ENCODE data around the gene EFR3B.
"Not testable (repeated sequence)": the region's sequence is repeated elsewhere in the genome, so short reads cannot be mapped to it uniquely, and the experiment has no call there.

EFR3B gene, protein sequence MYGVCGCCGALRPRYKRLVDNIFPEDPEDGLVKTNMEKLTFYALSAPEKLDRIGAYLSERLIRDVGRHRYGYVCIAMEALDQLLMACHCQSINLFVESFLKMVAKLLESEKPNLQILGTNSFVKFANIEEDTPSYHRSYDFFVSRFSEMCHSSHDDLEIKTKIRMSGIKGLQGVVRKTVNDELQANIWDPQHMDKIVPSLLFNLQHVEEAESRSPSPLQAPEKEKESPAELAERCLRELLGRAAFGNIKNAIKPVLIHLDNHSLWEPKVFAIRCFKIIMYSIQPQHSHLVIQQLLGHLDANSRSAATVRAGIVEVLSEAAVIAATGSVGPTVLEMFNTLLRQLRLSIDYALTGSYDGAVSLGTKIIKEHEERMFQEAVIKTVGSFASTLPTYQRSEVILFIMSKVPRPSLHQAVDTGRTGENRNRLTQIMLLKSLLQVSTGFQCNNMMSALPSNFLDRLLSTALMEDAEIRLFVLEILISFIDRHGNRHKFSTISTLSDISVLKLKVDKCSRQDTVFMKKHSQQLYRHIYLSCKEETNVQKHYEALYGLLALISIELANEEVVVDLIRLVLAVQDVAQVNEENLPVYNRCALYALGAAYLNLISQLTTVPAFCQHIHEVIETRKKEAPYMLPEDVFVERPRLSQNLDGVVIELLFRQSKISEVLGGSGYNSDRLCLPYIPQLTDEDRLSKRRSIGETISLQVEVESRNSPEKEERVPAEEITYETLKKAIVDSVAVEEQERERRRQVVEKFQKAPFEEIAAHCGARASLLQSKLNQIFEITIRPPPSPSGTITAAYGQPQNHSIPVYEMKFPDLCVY

GRCh38 chr2:25041928-25042320 lies at the start of gene EFR3B:
EFR3B (plus strand) TSS chr2:25042076; CDS start chr2:25042313, 237 bp downstream.
- peak; percentile 90 for DNase-seq

GRCh38 chr2:24993406-24994145 lies 48.3 kb upstream of the EFR3B start:
- DNase-seq = no peak

GRCh38 chr2:24994146-24994724 lies 47.6 kb upstream of the EFR3B start:
- DNase-seq = no peak

- DNase-seq = not testable (repeated sequence)
These were observed 42.8 kb upstream of the EFR3B start for GRCh38 chr2:24999097-24999496.

DNA sequence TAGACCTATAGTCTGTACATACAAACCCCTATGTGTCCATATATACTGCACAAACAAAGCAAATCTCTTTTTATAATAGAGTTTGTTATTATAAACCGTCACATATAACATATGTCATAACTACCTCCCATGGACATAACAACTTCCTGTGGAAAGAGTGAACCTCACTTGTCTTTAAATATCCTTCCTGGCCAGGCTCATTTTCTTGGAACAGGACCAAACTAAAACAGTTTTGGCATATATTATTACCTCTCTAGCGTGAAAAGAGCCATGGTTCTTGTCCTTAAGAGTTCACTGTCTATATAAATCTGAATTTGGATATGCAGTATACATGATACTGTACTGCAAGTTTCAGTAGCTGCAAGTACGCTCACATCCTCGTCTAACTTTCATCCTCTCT lies 41.8 kb upstream of the EFR3B start:
- no peak for DNase-seq

GRCh38 chr2:25000503-25001324 lies 41.2 kb upstream of the EFR3B start:
- DNase-seq = no peak

DNA sequence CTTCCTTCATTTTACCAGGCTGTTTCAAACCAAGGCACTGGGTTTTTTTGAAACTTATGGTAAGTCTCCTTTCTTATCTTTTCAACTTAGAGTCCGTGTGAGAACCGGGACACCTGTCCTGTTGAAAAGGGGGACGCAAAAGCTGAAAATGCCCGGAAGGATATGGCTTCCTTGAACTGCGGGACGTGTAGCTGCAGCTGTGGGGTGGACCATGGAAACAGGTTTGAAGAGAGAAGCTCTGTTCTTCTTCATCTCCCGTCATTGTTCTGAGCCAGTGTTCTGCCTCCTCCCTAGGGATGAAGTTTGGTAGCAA lies 40.6 kb upstream of the EFR3B start:
- DNase-seq = no peak

DNA sequence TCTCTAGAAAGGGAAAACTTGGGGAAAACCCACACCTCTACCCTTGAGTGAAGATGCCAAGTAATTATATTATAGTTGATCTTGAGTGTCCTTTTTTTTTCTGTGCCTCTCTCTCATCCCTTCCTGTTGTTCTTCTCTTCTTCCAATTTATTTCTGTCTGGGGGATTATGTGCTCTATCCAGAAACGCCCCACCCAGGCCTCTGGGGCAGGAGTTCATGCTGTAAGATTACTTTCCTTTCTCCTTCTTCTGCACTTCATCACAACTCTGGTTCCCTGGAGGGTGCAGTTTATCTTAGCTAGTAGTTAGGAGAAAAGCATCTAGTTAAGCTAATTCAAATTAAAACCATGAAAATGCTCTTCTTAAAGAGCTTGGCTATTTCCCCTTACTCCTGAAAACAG lies 39.8 kb upstream of the EFR3B start:
- DNase-seq = no peak

DNA sequence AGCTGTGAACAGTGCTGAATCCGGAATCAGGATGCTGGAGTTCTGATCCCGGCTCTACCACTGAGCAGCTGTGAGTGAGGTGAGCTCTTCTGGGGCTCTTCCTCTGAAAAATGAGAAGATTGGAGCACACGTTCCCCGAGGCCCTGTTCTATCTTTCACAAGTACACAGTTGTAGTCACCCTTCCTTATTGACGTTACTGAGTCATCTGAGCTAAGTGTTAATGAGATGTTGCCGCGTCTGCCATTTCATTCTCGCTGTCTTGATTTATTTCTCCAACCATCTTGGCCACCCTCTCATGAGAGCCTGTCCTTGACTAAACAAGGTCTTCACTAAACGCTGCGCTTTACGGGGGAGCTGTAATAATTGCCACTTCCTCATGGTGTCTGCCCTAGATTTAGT lies 31.9 kb upstream of the EFR3B start:
- no peak for DNase-seq

DNA sequence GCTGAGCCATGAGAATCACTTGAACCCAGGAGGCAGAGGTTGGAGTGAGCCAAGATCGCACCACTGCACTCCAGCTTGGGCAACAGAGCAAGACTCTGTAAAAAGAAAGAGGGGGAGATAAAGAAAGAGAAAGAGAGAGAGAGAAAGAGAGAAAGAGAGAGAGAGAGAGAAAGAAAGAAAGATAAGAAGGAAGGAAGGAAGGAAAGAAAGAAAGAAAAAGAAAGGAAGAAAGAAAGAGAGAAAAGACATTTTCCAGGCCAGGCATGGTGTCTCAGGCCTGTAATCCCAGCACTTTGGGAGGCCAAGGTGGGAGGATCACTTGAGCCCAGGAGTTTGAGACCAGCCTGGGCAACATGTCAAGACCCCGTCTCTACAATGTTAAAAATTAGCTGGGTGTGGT lies 30.5 kb upstream of the EFR3B start:
- DNase-seq = not testable (repeated sequence)

DNA sequence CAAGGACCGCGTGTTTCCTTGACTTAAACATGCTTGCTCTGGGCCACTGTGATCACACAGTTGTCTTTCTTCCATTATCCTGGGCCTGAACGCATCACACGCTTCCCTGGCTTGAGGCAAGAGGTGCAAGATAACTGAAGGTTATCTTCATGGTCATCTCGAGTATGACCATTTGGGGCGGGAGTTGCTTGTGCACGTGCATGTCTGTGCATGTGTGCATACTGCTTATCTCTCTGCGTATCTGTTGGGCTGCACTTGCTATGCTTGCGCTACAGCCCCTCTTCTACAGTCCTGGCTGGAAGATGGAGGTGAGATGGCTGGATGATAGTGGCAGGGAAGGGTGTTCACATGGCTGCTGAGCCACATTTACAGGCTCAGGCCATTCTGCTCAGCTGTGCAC lies 27.2 kb upstream of the EFR3B start:
- no peak for DNase-seq

- no peak for DNase-seq
These were observed 23.2 kb upstream of the EFR3B start for GRCh38 chr2:25018681-25019080.

DNA sequence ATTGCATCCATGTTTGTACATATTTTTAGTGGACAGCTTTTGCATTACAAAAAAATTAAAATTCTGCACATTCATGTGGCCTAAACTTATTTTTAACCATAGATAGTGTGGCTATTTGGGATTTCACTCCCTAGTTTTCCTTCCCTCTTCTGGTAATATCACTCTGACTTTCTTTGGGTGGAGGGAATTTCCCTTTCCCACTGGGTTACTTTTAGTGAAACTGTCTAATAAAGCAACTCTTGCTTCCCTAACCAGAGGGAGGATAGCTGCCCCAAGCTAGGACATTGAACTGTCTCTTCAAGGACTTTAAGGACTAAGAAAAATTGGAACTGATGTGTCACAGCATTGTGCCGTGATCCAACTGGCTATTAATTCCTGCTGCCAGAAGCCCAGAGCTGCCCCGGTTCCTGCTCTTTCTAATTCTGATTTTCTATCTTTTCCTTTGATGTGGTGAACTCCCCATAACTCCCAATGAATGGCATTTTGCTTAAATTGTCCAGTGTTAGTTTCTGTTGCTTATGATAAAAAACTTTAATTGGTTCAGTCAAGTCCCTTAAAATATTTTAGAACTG lies 20.0 kb upstream of the EFR3B start:
- DNase-seq = no peak

DNA sequence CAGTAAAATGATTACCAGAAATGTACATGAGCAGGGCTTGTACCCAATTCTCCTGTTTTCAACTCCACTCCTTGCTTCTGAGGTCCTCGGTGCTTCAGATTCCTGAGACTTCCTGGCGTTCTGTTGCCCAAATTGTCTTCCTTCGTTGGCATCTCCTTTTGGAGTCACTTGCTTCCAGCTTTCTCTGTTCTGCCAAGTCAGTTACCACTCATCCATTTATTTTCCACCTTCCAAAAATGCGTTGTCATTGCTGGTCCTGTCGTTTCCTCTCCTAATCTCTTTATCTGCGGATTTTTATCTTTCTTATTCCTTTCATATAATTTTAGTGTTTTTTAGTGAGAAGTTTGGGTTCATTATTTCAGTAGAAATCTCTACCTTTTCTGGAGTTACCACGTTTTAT lies 18.5 kb upstream of the EFR3B start:
- no peak for DNase-seq

GRCh38 chr2:25025229-25026007 lies 16.5 kb upstream of the EFR3B start:
- DNase-seq = no peak

GRCh38 chr2:25026008-25026530 lies 15.8 kb upstream of the EFR3B start:
- no peak for DNase-seq

GRCh38 chr2:25029183-25029554 lies 12.7 kb upstream of the EFR3B start:
- no peak for DNase-seq

- no peak for DNase-seq
These were observed 11.2 kb upstream of the EFR3B start for GRCh38 chr2:25030702-25031101.

GRCh38 chr2:25032094-25032493 lies 9.8 kb upstream of the EFR3B start:
- DNase-seq = no peak

- no peak for DNase-seq
These were observed 9.0 kb upstream of the EFR3B start for GRCh38 chr2:25032901-25033300.

DNA sequence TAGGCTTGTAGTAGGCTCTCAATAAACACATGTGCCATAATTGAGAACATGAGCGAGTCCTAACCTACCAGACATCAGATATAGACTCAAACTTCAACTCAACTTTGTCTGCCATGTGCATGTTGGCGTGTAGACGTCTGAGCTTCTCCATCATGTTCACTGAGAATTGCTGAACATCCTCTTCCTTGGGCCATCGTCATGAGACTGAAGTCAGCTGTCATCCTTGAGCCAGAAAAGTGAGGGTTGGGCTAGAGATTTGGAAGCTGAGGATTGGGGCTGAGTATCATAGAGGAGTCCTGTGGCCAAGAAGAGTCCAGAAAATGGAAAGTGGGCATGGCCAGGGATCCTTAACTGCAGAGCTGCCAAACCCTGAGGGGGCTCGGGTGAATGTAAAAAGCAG lies 7.8 kb upstream of the EFR3B start:
- DNase-seq = no peak
